GM21786 (cell line): Measurements from ENCODE around the gene PARD3B.

Experiments used
- ATAC-seq: cut with Tn5 transposase; IDR thresholded peaks from one replicate; pipeline ENCODE4 v1.9.1; 2021; ENCODE audit not compliant: unreplicated experiment

PARD3B gene

GRCh38 chr2:204654669-204655068 lies 109.4 kb downstream of the PARD3B start:
- ATAC-seq: no peak

DNA sequence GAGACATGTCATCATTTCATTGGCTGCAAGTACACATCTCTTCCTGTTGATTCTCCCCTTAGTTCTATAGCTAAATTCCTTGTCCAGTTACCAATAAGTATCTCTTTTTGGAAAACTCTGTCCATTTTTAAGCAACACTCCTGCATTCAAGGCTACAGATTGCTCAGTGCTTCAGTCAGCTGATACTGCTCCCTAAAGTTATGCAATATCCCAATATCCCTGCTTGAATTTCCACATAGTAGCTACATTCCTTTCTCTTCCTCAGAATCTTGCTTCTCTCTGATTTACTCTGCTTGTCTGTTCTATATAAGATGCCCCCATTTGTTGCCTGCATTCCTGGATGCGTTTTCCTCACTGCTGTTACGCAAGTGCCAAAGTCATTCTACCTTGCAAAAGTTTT lies 109.8 kb downstream of the PARD3B start:
- no peak for ATAC-seq

GRCh38 chr2:204655626-204656025 lies 110.4 kb downstream of the PARD3B start:
- no peak for ATAC-seq

GRCh38 chr2:204657024-204657423 lies 111.7 kb downstream of the PARD3B start:
- ATAC-seq: no peak

- ATAC-seq: no peak
These were observed 117.7 kb downstream of the PARD3B start for GRCh38 chr2:204662956-204663355.

GRCh38 chr2:204663816-204664425 lies 118.6 kb downstream of the PARD3B start:
- ATAC-seq: no peak

GRCh38 chr2:204664708-204665121 lies 119.4 kb downstream of the PARD3B start:
- ATAC-seq: no peak

DNA sequence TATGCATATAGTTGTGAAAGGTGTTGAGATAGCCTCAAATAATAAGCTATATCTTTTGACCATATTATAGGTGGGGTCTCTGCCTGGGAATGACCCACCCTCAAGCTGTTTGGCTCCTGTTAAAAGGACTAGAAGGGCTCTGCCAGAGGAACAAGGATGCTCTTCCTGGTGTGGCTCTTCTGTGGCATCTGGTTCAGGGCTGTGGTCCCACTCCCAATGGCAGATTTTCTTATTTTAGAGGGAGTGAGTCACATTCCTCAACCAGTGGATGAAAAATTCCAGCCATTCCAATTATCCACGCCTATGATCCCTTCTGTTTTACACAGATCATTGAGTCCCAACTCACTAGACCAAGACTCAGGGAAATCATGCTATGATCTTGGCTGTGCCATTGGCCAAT lies 119.9 kb downstream of the PARD3B start:
- ATAC-seq: no peak

DNA sequence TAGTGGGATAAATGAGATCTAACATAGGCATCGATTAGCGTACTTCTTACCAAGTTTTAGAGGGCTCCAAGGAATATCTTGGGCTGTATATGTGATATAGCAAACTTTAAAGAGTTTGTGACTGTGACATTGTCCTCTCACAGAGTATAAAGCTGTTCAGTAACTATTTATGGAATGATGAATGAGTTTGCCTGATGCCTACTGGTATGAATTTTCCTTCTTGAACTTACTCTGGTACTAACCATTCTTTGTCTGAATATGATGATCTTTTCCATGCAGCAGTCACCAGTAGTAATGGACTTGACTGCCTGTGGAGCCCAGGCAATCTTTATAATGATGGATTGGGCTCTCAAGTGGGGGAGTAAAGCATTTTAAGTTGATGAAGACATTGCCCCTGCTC lies 120.5 kb downstream of the PARD3B start:
- no peak for ATAC-seq

GRCh38 chr2:204667990-204668389 lies 122.7 kb downstream of the PARD3B start:
- no peak for ATAC-seq

DNA sequence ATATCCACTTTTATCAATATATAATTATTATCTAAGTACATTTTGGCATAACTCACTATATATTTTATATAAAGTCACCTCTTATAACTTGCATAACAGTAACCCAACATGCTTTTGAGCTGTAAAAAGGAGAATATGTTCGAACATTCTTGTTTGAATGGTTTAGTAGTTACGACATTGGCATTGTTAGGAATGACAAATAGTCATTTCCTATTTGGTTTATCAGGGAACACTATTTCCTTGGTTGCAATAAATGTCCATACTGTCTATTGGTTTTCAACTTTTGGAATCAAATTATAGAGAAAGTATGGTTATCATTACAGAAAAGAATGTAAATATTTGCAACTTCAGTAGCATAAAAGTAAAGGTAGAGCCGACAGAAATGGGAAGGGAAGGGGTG lies 124.1 kb downstream of the PARD3B start:
- no peak for ATAC-seq

GRCh38 chr2:204670124-204670523 lies 124.8 kb downstream of the PARD3B start:
- ATAC-seq: no peak

- ATAC-seq: no peak
These were observed 125.5 kb downstream of the PARD3B start for GRCh38 chr2:204670756-204671155.

DNA sequence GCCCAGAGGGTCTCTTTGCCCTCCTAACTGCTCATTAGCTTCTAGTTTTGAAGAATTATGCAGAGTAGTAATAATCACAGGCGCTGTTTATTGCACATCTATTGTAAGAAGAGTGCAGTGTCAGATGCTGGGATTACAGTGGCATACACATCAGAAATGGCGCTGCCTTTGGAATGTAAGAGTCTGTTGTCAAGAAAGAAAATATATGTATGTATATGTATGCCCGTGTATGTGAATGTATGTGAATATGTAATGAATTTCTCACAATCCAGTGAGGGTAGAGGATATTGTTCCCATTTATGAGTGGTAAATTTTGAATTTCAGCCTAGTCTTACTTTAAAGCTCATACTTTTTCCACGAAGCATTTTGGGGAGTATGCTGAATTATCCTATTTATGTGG lies 127.5 kb downstream of the PARD3B start:
- no peak for ATAC-seq

- ATAC-seq: no peak
These were observed 128.6 kb downstream of the PARD3B start for GRCh38 chr2:204673877-204674276.

DNA sequence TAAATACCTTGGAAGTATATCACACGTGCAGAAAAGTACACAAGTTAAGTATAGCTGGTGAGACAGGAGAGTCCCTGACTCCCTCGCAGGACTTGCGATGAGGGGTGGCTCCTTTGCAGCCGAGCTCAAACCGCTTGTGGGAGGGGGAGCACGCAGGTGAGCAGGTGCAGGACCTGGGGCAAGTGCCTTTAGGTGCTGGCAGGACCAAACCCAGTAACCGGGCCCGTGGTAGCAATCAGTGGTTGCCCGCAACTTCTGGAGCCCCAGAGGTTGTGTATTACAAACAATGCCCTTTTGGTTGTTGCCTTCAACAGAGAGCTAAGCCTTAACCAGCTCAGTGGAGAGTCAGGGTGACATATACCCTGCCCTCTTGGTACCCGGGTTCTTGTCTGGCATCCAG lies 132.8 kb downstream of the PARD3B start:
- no peak for ATAC-seq

- ATAC-seq: no peak
These were observed 135.3 kb downstream of the PARD3B start for GRCh38 chr2:204680576-204680975.

DNA sequence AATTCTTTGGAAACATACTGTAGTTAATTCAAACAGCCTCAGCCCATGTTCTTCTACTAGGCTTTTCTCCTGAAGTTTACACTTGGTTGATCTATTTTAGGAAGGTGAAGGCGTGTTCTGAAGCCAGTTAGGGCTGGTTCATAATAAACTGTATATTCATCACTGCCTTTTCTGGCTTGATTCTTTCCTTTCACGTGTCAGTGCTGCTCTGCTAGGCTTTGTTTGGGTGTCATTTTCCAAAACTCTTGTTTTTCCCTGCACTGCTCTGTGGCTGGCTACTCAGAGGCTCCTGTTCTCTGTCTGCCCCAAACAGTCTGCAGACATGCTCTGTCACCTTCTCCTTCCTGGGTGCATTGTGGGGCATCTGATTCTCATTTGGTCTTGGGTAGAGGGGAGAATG lies 136.1 kb downstream of the PARD3B start:
- no peak for ATAC-seq

DNA sequence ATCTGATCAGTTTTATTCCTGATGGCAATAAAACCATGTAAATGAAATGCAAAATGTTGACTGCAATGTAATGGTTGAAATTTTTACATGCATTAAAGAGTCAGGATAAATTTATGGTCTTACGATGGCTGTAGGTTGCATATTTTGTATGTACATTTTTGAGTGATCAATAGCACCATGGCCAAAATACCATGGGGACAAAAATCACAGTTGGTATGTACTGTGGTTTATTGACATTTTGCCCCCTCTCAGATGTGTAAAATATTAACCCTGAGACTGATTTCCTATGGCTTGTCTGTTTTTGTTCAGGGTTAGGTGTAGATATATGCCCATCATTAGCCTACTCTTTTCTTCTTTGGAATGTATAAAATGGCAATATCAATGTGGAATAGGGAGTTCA lies 138.1 kb downstream of the PARD3B start:
- no peak for ATAC-seq

DNA sequence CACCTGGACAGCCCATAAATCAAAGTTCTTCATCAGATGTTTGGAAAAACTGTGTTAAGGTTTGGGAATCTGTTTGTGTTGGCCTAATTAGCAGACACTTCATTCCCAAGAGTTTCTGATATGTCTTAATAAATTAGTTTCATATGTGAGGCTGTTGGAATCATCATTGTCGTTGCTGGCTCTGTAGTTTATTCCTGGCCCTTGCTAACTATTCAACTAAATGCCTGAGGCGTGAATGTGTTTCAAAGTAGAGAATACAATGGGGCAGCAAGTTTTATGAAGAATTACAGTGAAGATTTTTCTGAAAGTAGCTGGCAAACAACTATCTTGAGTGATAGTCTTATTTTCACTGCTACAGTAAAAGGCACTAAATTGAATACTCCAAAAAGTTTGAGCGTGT lies 141.1 kb downstream of the PARD3B start:
- ATAC-seq: no peak

DNA sequence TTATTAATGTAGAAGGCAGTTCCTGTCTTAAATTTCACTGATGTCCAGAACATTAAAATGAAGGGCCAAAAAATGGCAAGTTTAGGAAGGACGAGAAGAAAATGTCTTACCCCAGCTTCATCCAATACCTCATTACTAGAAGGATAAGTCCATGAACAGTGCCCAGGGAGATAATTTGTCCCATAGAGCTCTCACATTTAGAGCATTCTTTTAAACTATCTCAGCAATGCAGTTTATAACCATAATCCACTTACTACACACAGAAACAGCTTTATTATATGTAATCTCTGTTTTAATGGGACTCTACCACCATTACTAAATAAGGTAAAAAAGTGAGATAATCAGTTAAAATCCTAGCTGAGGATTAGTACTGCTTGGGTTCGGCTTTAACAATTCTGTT lies 142.5 kb downstream of the PARD3B start:
- ATAC-seq: no peak

DNA sequence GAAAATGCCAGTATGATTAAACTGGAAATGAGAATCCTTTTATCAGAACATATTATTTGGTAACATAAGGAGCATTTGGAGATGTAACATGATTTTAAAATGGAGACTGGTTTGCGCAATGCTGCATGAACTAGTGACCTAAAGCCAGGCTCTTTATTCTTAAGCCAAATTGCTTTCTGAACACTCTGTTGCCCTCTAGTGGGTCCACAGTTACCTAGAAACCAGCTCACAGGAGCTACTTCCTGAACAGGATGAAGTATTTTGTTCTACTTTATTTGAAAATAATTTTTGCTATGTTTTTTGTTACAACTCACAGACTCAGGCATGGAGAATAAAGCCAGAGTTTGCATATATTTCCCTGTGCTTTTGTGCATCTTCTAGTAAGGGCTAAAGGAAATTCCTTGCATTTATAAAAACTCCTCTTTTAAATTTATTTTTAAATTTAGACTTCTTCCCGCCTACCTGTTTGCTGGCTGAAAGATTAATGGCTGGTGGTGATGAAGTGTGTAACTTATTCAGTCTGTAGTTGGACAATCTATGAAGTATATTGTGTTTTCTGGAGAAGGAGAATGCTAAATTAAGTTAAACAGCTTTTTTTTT lies 146.7 kb downstream of the PARD3B start:
- peak; percentile 71 for ATAC-seq

GRCh38 chr2:204692790-204693189 lies 147.5 kb downstream of the PARD3B start:
- ATAC-seq: no peak
